B cell (primary cell): ENCODE measurements around the gene TRIM31. TPM values are rescaled to one million over a fixed set of nuclear protein-coding genes. Genes with fewer than 3 reads are reported as not detected.

Source experiments
- ATAC-seq: fragments of 200-7000 bp; cut with Tn5 transposase; one replicate; pipeline ENCODE4 v1.10.0; 2021; ENCODE audit warnings: low read depth, mild to moderate bottlenecking, moderate number of reproducible peaks, moderate library complexity
- CTCF ChIA-PET: fragments of 350-600 bp; sonication (Branson Sonifier 250); formaldehyde crosslinking; loops from one replicate; lab custom pipeline; 2021; ENCODE audit warnings: antibody characterized with exemption, inconsistent platforms; lab: Charles Lee
- POLR2A ChIA-PET: fragments of 350-600 bp; sonication (Branson Sonifier 250); formaldehyde crosslinking; loops from one replicate; lab custom pipeline; 2021; ENCODE audit warnings: antibody characterized with exemption; lab: Charles Lee
- DNase-seq: peaks from one replicate; pipeline ENCODE4 v3.0.0; 2013
- H2AFZ ChIP-seq: 2 replicates; pipeline ENCODE4 v1.6.1; 2012; ENCODE audit warnings: mild to moderate bottlenecking, low read depth, low read length; ENCODE audit not compliant: insufficient read depth, poor library complexity, severe bottlenecking
- H3K27ac ChIP-seq, 2 donors: 1 replicate in 1 of 2; 2 replicates in 1 of 2; pipeline ENCODE4 v1.5.1; 2012 to 2013; ENCODE audit warnings: low read length in 2 of 2, mild to moderate bottlenecking in 2 of 2, moderate library complexity in 1 of 2
- H3K27me3 ChIP-seq, 4 experiments: fragments of 200-600 bp in 1 of 4; sonication (generic) in 1 of 4; replicated peaks in 1 of 4; 1 replicate in 2 of 4; 2 replicates in 2 of 4; pipeline versions ENCODE4 v1.6.1 to v1.7.0; 2013 to 2016; ENCODE audit warnings: low read length in 3 of 4, mild to moderate bottlenecking in 2 of 4, mixed read lengths in 1 of 4, moderate library complexity in 1 of 4; ENCODE audit not compliant: insufficient read depth in 4 of 4, control insufficient read depth in 3 of 4; ENCODE audit errors: control extremely low read depth in 1 of 4
- H3K36me3 ChIP-seq, 2 experiments: replicated peaks in 1 of 2; 1 replicate in 1 of 2; 2 replicates in 1 of 2; pipeline versions ENCODE4 v1.6.1 to v1.7.1; 2013; ENCODE audit warnings: low read length in 1 of 2; ENCODE audit not compliant: insufficient read depth in 2 of 2, control insufficient read depth in 1 of 2; ENCODE audit errors: control extremely low read depth in 1 of 2, extremely low read depth in 1 of 2
- H3K4me1 ChIP-seq, 2 donors: fragments of 200-600 bp in 1 of 2; sonication (generic) in 1 of 2; 1 replicate in 1 of 2; 2 replicates in 1 of 2; pipeline versions ENCODE4 v1.5.1 to v1.6.1; 2013 to 2017; ENCODE audit warnings: low read length in 2 of 2; ENCODE audit not compliant: control insufficient read depth in 2 of 2, insufficient read depth in 2 of 2
- H3K4me2 ChIP-seq: replicated peaks from 2 replicates; pipeline ENCODE3; 2012; ENCODE audit warnings: mild to moderate bottlenecking, low read depth, low read length; ENCODE audit not compliant: poor library complexity, severe bottlenecking
- H3K4me3 ChIP-seq, 5 experiments: fragments of 200-600 bp in 1 of 5; sonication (generic) in 1 of 5; 1 replicate in 3 of 5; 2 replicates in 2 of 5; pipeline versions ENCODE4 v1.5.1 to v1.7.0; 2011 to 2016; ENCODE audit warnings: low read length in 4 of 5, mild to moderate bottlenecking in 4 of 5, low read depth in 2 of 5, control low read depth in 1 of 5, moderate library complexity in 1 of 5; ENCODE audit not compliant: insufficient read depth in 1 of 5; ENCODE audit errors: control extremely low read depth in 1 of 5, extremely low read depth in 1 of 5
- H3K79me2 ChIP-seq: fragments of 200-600 bp; sonication (generic); one replicate; pipeline ENCODE4 v1.6.0; 2016; ENCODE audit warnings: low read length; ENCODE audit not compliant: control insufficient read depth, insufficient read depth
- H3K9ac ChIP-seq: fragments of 200-600 bp; sonication (generic); 2 replicates; pipeline ENCODE4 v1.6.1; 2017; ENCODE audit warnings: mild to moderate bottlenecking, low read length, moderate library complexity
- H3K9me3 ChIP-seq, 3 donors: one replicate each; pipeline versions ENCODE4 v1.6.1 to v1.7.1; 2013; ENCODE audit warnings: low read length in 2 of 3; ENCODE audit not compliant: control insufficient read depth in 2 of 3, insufficient read depth in 1 of 3; ENCODE audit errors: control extremely low read depth in 1 of 3
- H4K20me1 ChIP-seq: 2 replicates; pipeline ENCODE4 v1.6.0; 2012; ENCODE audit warnings: mild to moderate bottlenecking, low read length; ENCODE audit not compliant: insufficient read depth, control insufficient read depth, poor library complexity, severe bottlenecking
- H3K27ac Mint-ChIP-seq: one replicate; pipeline ENCODE4 v1.8.0; 2021; ENCODE audit warnings: mixed read lengths
- H3K27me3 Mint-ChIP-seq: one replicate; pipeline ENCODE4 v1.8.0; 2021; ENCODE audit warnings: mixed read lengths
- H3K4me1 Mint-ChIP-seq: one replicate; pipeline ENCODE4 v1.8.0; 2021; ENCODE audit warnings: mixed read lengths
- H3K4me3 Mint-ChIP-seq: one replicate; pipeline ENCODE4 v1.8.0; 2021; ENCODE audit warnings: mixed read lengths
- H3K9me3 Mint-ChIP-seq: one replicate; pipeline ENCODE4 v1.8.0; 2022; ENCODE audit warnings: mixed read lengths; ENCODE audit not compliant: insufficient read depth
- CTCF ChIP-seq: fragments of 200-600 bp; IDR thresholded peaks from one replicate; pipeline ENCODE4 v1.8.0; 2022; ENCODE audit warnings: antibody characterized with exemption, mild to moderate bottlenecking
- EZH2 ChIP-seq: IDR thresholded peaks from 2 replicates; pipeline ENCODE4 v1.6.1; 2012; ENCODE audit warnings: borderline replicate concordance, low read depth, mild to moderate bottlenecking, moderate library complexity, low read length; ENCODE audit not compliant: insufficient read depth, poor library complexity, severe bottlenecking
- WGBS: methylation state at CpG from one replicate; pipeline ENCODE4 v1.1.5; 2013; ENCODE audit warnings: missing lambda C conversion rate; ENCODE audit not compliant: insufficient coverage; 5-methylcytosine and 5-hydroxymethylcytosine counted together
- intact Hi-C: fragments of 100-400 bp; cut with micrococcal nuclease; formaldehyde crosslinking; loops from one replicate; pipeline ENCODE4 v1.10.0; 2022
- polyA plus RNA-seq: library from polyadenylated mRNA; depleted of rRNA; stranded (reverse); fragments of >200 nt; gene quantifications from 2 replicates; pipeline ENCODE4 v1.2.3, GENCODE V29; 2012
- total RNA-seq, 2 donors: library from RNA; stranded (reverse); fragments of 120-200 nt in 1 of 2; gene quantifications; 1 replicate in 1 of 2; 2 replicates in 1 of 2; pipeline versions ENCODE4 v1.2.3 to v1.2.4, GENCODE V29; 2013 to 2022

Gene TRIM31
- total and polyA plus RNA-seq, 2 donors (not counting 1 experiment from before 2014, with no cell fraction given): not detected

- H4K20me1 ChIP-seq: no peaks in the 10 kb centered on the region
- Mint-ChIP-seq H3K4me1 (no peaks in the 10 kb centered on the region), H3K27me3 (peaks cover 44% of the 10 kb centered on the region), H3K9me3 (no peaks in the 10 kb centered on the region), H3K4me3 (no peak overlapping the region), H3K27ac (no peak overlapping the region)
- POLR2A ChIA-PET: no interaction called here
- no peak overlapping the region for H3K4me3 ChIP-seq
- DNase-seq (no peak), ATAC-seq (no peak)
- CTCF ChIA-PET: interaction anchor here (0.9 kb wide), 1 partner anchor 24 kb away, joined by 3 read pairs; no protein-coding TSS in a partner anchor
- H3K4me1 ChIP-seq: no peaks in the 10 kb centered on the region
- H3K79me2 ChIP-seq: no peaks in the 10 kb centered on the region
- no peak overlapping the region for H2AFZ ChIP-seq
- H3K36me3 ChIP-seq: no peaks in the 10 kb centered on the region
- intact Hi-C loops: no loop called here
- H3K9me3 ChIP-seq: no peaks in the 10 kb centered on the region
- H3K27ac ChIP-seq: no peak overlapping the region
- TF ChIP-seq EZH2 (no peak), CTCF (no peak)
- H3K27me3 ChIP-seq: peaks cover 0 to 29% (median 12%) of the 10 kb centered on the region in 4 experiments
- no peak overlapping the region for H3K9ac ChIP-seq
- no peak overlapping the region for H3K4me2 ChIP-seq
- WGBS: 91% methylated on average over 13 of the region's 17 CpGs
Measured at GRCh38 chr6:30154061-30154460, 41.2 kb upstream of the TRIM31 start.

- intact Hi-C loops: no loop called here
- Mint-ChIP-seq H3K4me1 (no peaks in the 10 kb centered on the region), H3K4me3 (no peak overlapping the region), H3K9me3 (no peaks in the 10 kb centered on the region), H3K27ac (no peak overlapping the region), H3K27me3 (peaks cover 50% of the 10 kb centered on the region)
- no peak overlapping the region for H3K4me2 ChIP-seq
- 82% methylated on average over 2 of the region's 3 CpGs for WGBS
- H3K79me2 ChIP-seq: no peaks in the 10 kb centered on the region
- no peaks in the 10 kb centered on the region for H3K9me3 ChIP-seq
- CTCF ChIA-PET: interaction anchor here (1.0 kb wide), 1 partner anchor 18 kb away, joined by 4 read pairs; no protein-coding TSS in a partner anchor
- POLR2A ChIA-PET: no interaction called here
- ATAC-seq: no peak
- H3K4me1 ChIP-seq: no peaks in the 10 kb centered on the region
- no peak for DNase-seq
- H2AFZ ChIP-seq: no peak overlapping the region
- H3K36me3 ChIP-seq: no peaks in the 10 kb centered on the region
- H3K9ac ChIP-seq: no peak overlapping the region
- H3K27me3 ChIP-seq: peaks cover 0 to 33% (median 12%) of the 10 kb centered on the region in 4 experiments
- H3K4me3 ChIP-seq: no peak overlapping the region
- TF ChIP-seq CTCF (no peak), EZH2 (no peak)
- no peak overlapping the region for H3K27ac ChIP-seq
- no peaks in the 10 kb centered on the region for H4K20me1 ChIP-seq
Measured at GRCh38 chr6:30152910-30153610, 40.2 kb upstream of the TRIM31 start.
